ENCODE results near the gene STK10. TPM values are rescaled to one million over a fixed set of nuclear protein-coding genes. Genes with fewer than 3 reads are reported as not detected.

STK10 gene
- polyA plus RNA-seq, 2 of the 4 experiments (the other 2 are of a cell fraction) = 4.3 to 13.1 TPM

DNA sequence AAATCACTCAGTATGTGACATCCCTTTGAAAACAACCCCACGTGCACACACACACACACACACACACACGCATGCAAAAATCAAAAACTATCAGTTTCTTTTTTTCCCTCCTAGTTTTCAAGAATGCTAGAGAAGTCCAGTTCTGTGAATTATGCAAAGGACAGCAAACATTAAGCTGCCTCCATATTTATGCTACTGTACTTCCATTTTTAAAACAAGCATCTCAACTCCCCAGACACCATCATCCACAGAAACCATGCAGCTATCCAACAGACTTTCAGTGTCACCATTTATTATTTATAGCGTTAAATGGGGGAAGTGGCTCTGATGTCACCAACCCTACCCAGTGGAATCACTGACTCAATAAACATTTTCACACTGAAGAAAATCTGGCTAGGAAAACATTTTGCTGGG lies 183.2 kb downstream of the STK10 start:
- Histone ChIP-seq H3K27ac (peak overlapping the region in 1 of 2 experiments; percentile 94; a peak in 3 of 6 replicates), H3K4me2 (peak overlapping the region; percentile 83), H3K9me3 (no peaks in the 10 kb centered on the region), H3K4me1 (peaks cover 30% of the 10 kb centered on the region), H3K4me3 (peak overlapping the region; percentile 93)
- ChIA-PET CTCF (interaction anchor here (1.1 to 1.7 kb wide), 2 partner anchors 19 to 20 kb away, joined by 3 to 4 read pairs; no protein-coding TSS in a partner anchor), POLR2A (no interaction called here)
- no peak for ATAC-seq
- FAIRE-seq = no peak
- 35% methylated on average over 3 of the region's 3 CpGs for WGBS (ENCODE audit: missing lambda C conversion rate)
- TF ChIP-seq JUN (IDR thresholded peaks at IDR 0.05) (no peak), HEYL (CRISPR knock-in tag; IDR thresholded peaks at IDR 0.05) (no peak)
- peak in 1 of 2 experiments; percentile 17 for DNase-seq (ENCODE audit: low read depth in 1 of 2, low spot score in 1 of 2)

GRCh38 chr5:172003746-172004145 lies 184.3 kb downstream of the STK10 start:
- Histone ChIP-seq H3K9me3 (no peaks in the 10 kb centered on the region), H3K4me1 (peaks cover 30% of the 10 kb centered on the region), H3K4me2 (peak overlapping the region; percentile 83), H3K27ac (no peak overlapping the region), H3K4me3 (no peak overlapping the region)
- FAIRE-seq (no peak), ATAC-seq (no peak), DNase-seq (ENCODE audit: low read depth in 1 of 2, low spot score in 1 of 2) (no peak)
- 30% methylated on average over 1 of the region's 1 CpG for WGBS (ENCODE audit: missing lambda C conversion rate)
- ChIA-PET CTCF (no interaction called here), POLR2A (no interaction called here)
- TF ChIP-seq PBX3 (IDR thresholded peaks at IDR 0.05) = no peak
- no peak for TF ChIP-seq EHF (CRISPR knock-in tag; IDR thresholded peaks at IDR 0.05)
- no peak for TF ChIP-seq CBX2 (IDR thresholded peaks at IDR 0.05; ENCODE audit: borderline replicate concordance, low read depth)
- TF ChIP-seq ZC3H11A (IDR thresholded peaks at IDR 0.05) = no peak
- TF ChIP-seq, protein P1, sequence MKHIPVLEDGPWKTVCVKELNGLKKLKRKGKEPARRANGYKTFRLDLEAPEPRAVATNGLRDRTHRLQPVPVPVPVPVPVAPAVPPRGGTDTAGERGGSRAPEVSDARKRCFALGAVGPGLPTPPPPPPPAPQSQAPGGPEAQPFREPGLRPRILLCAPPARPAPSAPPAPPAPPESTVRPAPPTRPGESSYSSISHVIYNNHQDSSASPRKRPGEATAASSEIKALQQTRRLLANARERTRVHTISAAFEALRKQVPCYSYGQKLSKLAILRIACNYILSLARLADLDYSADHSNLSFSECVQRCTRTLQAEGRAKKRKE (CRISPR knock-in tag; IDR thresholded peaks at IDR 0.05; ENCODE audit: low read depth) = no peak
- no peak for TF ChIP-seq E2F6 (IDR thresholded peaks at IDR 0.05; ENCODE audit: borderline replicate concordance, low read depth)
- TF ChIP-seq TP53 (CRISPR knock-in tag; IDR thresholded peaks at IDR 0.05) = no peak
- TF ChIP-seq JUNB (IDR thresholded peaks at IDR 0.05) = no peak
- TF ChIP-seq, protein P2, sequence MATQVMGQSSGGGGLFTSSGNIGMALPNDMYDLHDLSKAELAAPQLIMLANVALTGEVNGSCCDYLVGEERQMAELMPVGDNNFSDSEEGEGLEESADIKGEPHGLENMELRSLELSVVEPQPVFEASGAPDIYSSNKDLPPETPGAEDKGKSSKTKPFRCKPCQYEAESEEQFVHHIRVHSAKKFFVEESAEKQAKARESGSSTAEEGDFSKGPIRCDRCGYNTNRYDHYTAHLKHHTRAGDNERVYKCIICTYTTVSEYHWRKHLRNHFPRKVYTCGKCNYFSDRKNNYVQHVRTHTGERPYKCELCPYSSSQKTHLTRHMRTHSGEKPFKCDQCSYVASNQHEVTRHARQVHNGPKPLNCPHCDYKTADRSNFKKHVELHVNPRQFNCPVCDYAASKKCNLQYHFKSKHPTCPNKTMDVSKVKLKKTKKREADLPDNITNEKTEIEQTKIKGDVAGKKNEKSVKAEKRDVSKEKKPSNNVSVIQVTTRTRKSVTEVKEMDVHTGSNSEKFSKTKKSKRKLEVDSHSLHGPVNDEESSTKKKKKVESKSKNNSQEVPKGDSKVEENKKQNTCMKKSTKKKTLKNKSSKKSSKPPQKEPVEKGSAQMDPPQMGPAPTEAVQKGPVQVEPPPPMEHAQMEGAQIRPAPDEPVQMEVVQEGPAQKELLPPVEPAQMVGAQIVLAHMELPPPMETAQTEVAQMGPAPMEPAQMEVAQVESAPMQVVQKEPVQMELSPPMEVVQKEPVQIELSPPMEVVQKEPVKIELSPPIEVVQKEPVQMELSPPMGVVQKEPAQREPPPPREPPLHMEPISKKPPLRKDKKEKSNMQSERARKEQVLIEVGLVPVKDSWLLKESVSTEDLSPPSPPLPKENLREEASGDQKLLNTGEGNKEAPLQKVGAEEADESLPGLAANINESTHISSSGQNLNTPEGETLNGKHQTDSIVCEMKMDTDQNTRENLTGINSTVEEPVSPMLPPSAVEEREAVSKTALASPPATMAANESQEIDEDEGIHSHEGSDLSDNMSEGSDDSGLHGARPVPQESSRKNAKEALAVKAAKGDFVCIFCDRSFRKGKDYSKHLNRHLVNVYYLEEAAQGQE (IDR thresholded peaks at IDR 0.05) = no peak
- no peak for TF ChIP-seq ZFP36 (IDR thresholded peaks at IDR 0.05; ENCODE audit: borderline replicate concordance, partially characterized antibody)
- no peak for TF ChIP-seq ZSCAN20 (CRISPR knock-in tag; IDR thresholded peaks at IDR 0.05)
- TF ChIP-seq, protein P3, sequence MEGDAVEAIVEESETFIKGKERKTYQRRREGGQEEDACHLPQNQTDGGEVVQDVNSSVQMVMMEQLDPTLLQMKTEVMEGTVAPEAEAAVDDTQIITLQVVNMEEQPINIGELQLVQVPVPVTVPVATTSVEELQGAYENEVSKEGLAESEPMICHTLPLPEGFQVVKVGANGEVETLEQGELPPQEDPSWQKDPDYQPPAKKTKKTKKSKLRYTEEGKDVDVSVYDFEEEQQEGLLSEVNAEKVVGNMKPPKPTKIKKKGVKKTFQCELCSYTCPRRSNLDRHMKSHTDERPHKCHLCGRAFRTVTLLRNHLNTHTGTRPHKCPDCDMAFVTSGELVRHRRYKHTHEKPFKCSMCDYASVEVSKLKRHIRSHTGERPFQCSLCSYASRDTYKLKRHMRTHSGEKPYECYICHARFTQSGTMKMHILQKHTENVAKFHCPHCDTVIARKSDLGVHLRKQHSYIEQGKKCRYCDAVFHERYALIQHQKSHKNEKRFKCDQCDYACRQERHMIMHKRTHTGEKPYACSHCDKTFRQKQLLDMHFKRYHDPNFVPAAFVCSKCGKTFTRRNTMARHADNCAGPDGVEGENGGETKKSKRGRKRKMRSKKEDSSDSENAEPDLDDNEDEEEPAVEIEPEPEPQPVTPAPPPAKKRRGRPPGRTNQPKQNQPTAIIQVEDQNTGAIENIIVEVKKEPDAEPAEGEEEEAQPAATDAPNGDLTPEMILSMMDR (IDR thresholded peaks at IDR 0.05) = no peak
- no peak for TF ChIP-seq CHD2 (IDR thresholded peaks at IDR 0.05; ENCODE audit: low read length, partially characterized antibody)
- TF ChIP-seq MYC (IDR thresholded peaks at IDR 0.05; ENCODE audit: borderline replicate concordance, low read length) = no peak
- no peak for TF ChIP-seq RNF2 (IDR thresholded peaks at IDR 0.05; ENCODE audit: borderline replicate concordance, low read depth)
